Hepatocyte (in vitro differentiated cells): ENCODE results near the gene TMCO6. TPM values are rescaled to one million over a fixed set of nuclear protein-coding genes. Genes with fewer than 3 reads are reported as not detected.

Experiments used
- DNase-seq: peaks from one replicate; pipeline ENCODE4 v3.0.0-alpha.2; 2016; ENCODE audit warnings: low spot score
- H2AFZ ChIP-seq: fragments of 200-600 bp; sonication (generic); 2 replicates; pipeline ENCODE4 v1.6.0; 2016; ENCODE audit warnings: antibody characterized with exemption, mild to moderate bottlenecking
- H3K27ac ChIP-seq: fragments of 200-600 bp; sonication (generic); 2 replicates; pipeline ENCODE4 v1.5.1; 2016; ENCODE audit warnings: mild to moderate bottlenecking
- H3K27me3 ChIP-seq: fragments of 200-600 bp; sonication (generic); 2 replicates; pipeline ENCODE4 v1.6.1; 2016
- H3K36me3 ChIP-seq: fragments of 200-600 bp; sonication (generic); replicated peaks from 2 replicates; pipeline ENCODE4 v1.5.1; 2016; ENCODE audit warnings: low read depth; ENCODE audit not compliant: insufficient read depth
- H3K4me1 ChIP-seq: fragments of 200-600 bp; sonication (generic); 2 replicates; pipeline ENCODE4 v1.5.1; 2016; ENCODE audit warnings: mild to moderate bottlenecking, moderate library complexity; ENCODE audit not compliant: insufficient read depth
- H3K4me2 ChIP-seq: fragments of 200-600 bp; sonication (generic); 2 replicates; pipeline ENCODE4 v1.6.0; 2016
- H3K4me3 ChIP-seq: fragments of 200-600 bp; sonication (generic); 2 replicates; pipeline ENCODE4 v1.5.1; 2016; ENCODE audit warnings: mild to moderate bottlenecking
- H3K79me2 ChIP-seq: fragments of 200-600 bp; sonication (generic); 2 replicates; pipeline ENCODE4 v1.6.0; 2017; ENCODE audit warnings: mild to moderate bottlenecking
- H3K9me2 ChIP-seq: fragments of 200-600 bp; sonication (generic); replicated peaks from 2 replicates; pipeline ENCODE4 v1.6.0; 2017; ENCODE audit warnings: mild to moderate bottlenecking; ENCODE audit not compliant: insufficient read depth
- H3K9me3 ChIP-seq: fragments of 200-600 bp; sonication (generic); 2 replicates; pipeline ENCODE4 v1.5.1; 2016; ENCODE audit warnings: low read depth, mild to moderate bottlenecking
- H4K20me1 ChIP-seq: fragments of 200-600 bp; sonication (generic); 2 replicates; pipeline ENCODE4 v1.6.0; 2016; ENCODE audit warnings: mild to moderate bottlenecking; ENCODE audit not compliant: insufficient read depth, poor library complexity, severe bottlenecking
- CTCF ChIP-seq: fragments of 200-600 bp; sonication (generic); IDR thresholded peaks from 2 replicates; pipeline ENCODE4 v1.5.1; 2016; ENCODE audit warnings: antibody characterized with exemption, mild to moderate bottlenecking; ENCODE audit not compliant: poor library complexity
- EZH2 ChIP-seq: fragments of 200-600 bp; sonication (generic); IDR thresholded peaks from 2 replicates; pipeline ENCODE4 v1.6.1; 2016; ENCODE audit warnings: antibody characterized with exemption, mild to moderate bottlenecking, borderline replicate concordance
- EZH2phosphoT487 ChIP-seq: fragments of 200-600 bp; sonication (generic); IDR thresholded peaks from one replicate; pipeline ENCODE4 v1.6.1; 2018; ENCODE audit warnings: antibody characterized with exemption, mild to moderate bottlenecking, low read depth, moderate library complexity; ENCODE audit not compliant: unreplicated experiment, severe bottlenecking
- WGBS: methylation state at CpG from one replicate; pipeline ENCODE4 v1.1.6; 2016; ENCODE audit warnings: low lambda C conversion rate; ENCODE audit errors: missing lambda C conversion rate; 5-methylcytosine and 5-hydroxymethylcytosine counted together
- polyA plus RNA-seq: library from polyadenylated mRNA; unstranded; fragments of >200 nt; fragmentation: Nextera tagmentation; extraction: Ambion mirVana; gene quantifications from 2 replicates; pipeline ENCODE4 v1.2.1, GENCODE V29; 2016
- total RNA-seq: library from RNA; depleted of rRNA; stranded (reverse); fragments of >200 nt; gene quantifications from 2 replicates; pipeline ENCODE4 v1.2.3, GENCODE V29; 2014

The TMCO6 gene
- total and polyA plus RNA-seq, 2 experiments from 2014 or later = 13.1 to 25.8 TPM

GRCh38 chr5:140677947-140678346 is 38.7 kb downstream of the TMCO6 start:
- no peak for TF ChIP-seq EZH2phosphoT487
- TF ChIP-seq EZH2 = no peak
- TF ChIP-seq CTCF = no peak
- Histone ChIP-seq H3K9me2 (no peaks in the 10 kb centered on the region), H2AFZ (no peak overlapping the region), H3K9me3 (no peaks in the 10 kb centered on the region), H3K4me2 (no peak overlapping the region), H3K4me1 (no peaks in the 10 kb centered on the region), H4K20me1 (no peaks in the 10 kb centered on the region), H3K4me3 (no peak overlapping the region), H3K27ac (no peak overlapping the region), H3K79me2 (no peaks in the 10 kb centered on the region), H3K36me3 (no peaks in the 10 kb centered on the region), H3K27me3 (no peaks in the 10 kb centered on the region)
- DNase-seq = no peak
- WGBS = 86% methylated on average over 3 of the region's 3 CpGs

- no peaks in the 10 kb centered on the region for H3K36me3 ChIP-seq
- no peak for TF ChIP-seq EZH2
- no peak for TF ChIP-seq CTCF
- TF ChIP-seq EZH2phosphoT487 = no peak
- H2AFZ ChIP-seq = no peak overlapping the region
- H4K20me1 ChIP-seq = no peaks in the 10 kb centered on the region
- no peak for DNase-seq
- no peak overlapping the region for H3K4me3 ChIP-seq
- WGBS = 97% methylated on average over 7 of the region's 7 CpGs
- H3K27ac ChIP-seq = no peak overlapping the region
- H3K4me1 ChIP-seq = no peaks in the 10 kb centered on the region
- H3K27me3 ChIP-seq = no peaks in the 10 kb centered on the region
- no peak overlapping the region for H3K4me2 ChIP-seq
- H3K9me2 ChIP-seq = no peaks in the 10 kb centered on the region
- no peaks in the 10 kb centered on the region for H3K79me2 ChIP-seq
- H3K9me3 ChIP-seq = no peaks in the 10 kb centered on the region
These were observed 39.7 kb downstream of the TMCO6 start for GRCh38 chr5:140678993-140679392.

- H3K79me2 ChIP-seq = peaks cover 61% of the 10 kb centered on the region
- no peaks in the 10 kb centered on the region for H3K9me3 ChIP-seq
- H3K4me3 ChIP-seq = peak overlapping the region; percentile 75
- no peaks in the 10 kb centered on the region for H3K36me3 ChIP-seq
- no peaks in the 10 kb centered on the region for H3K9me2 ChIP-seq
- peak; percentile 21 for DNase-seq
- no peaks in the 10 kb centered on the region for H4K20me1 ChIP-seq
- H3K27me3 ChIP-seq = no peaks in the 10 kb centered on the region
- H2AFZ ChIP-seq = peak overlapping the region; percentile 75
- H3K27ac ChIP-seq = peak overlapping the region; percentile 83
- TF ChIP-seq EZH2 = no peak
- no peak for TF ChIP-seq EZH2phosphoT487
- peaks cover 20% of the 10 kb centered on the region for H3K4me1 ChIP-seq
- WGBS = 66% methylated on average over 8 of the region's 8 CpGs
- peak overlapping the region; percentile 96 for H3K4me2 ChIP-seq
These were observed 51.2 kb downstream of the TMCO6 start for GRCh38 chr5:140690376-140690932.

- H3K4me3 ChIP-seq = peak within 1 kb of the TSS; percentile 75
- peak within 1 kb of the TSS; percentile 96 for H3K4me2 ChIP-seq
- no peaks in the 10 kb centered on the region for H3K9me3 ChIP-seq
- peaks cover 61% of the 10 kb centered on the region for H3K79me2 ChIP-seq
- H3K27ac ChIP-seq = peak within 1 kb of the TSS; percentile 89
- TF ChIP-seq EZH2 = no peak
- no peak for TF ChIP-seq CTCF
- no peak for TF ChIP-seq EZH2phosphoT487
- H2AFZ ChIP-seq = peak within 1 kb of the TSS; percentile 75
- 1% methylated on average over 58 of the region's 61 CpGs for WGBS
- peaks cover 20% of the 10 kb centered on the region for H3K4me1 ChIP-seq
- H3K36me3 ChIP-seq = no peaks in the 10 kb centered on the region
- DNase-seq = peak; percentile 95
- no peaks in the 10 kb centered on the region for H4K20me1 ChIP-seq
- H3K27me3 ChIP-seq = no peaks in the 10 kb centered on the region
- no peaks in the 10 kb centered on the region for H3K9me2 ChIP-seq
These were observed 52.0 kb downstream of the TMCO6 start, which contains the start of the genes HARS1 and HARS2 for GRCh38 chr5:140690941-140691924. HARS1 (minus strand) TSS chr5:140691370; CDS start chr5:140691304, 66 bp downstream. HARS2 (plus strand) TSS chr5:140691455; CDS start chr5:140691649, 194 bp downstream.
